ENCODE data around the gene RYR3.

RYR3 gene

DNA sequence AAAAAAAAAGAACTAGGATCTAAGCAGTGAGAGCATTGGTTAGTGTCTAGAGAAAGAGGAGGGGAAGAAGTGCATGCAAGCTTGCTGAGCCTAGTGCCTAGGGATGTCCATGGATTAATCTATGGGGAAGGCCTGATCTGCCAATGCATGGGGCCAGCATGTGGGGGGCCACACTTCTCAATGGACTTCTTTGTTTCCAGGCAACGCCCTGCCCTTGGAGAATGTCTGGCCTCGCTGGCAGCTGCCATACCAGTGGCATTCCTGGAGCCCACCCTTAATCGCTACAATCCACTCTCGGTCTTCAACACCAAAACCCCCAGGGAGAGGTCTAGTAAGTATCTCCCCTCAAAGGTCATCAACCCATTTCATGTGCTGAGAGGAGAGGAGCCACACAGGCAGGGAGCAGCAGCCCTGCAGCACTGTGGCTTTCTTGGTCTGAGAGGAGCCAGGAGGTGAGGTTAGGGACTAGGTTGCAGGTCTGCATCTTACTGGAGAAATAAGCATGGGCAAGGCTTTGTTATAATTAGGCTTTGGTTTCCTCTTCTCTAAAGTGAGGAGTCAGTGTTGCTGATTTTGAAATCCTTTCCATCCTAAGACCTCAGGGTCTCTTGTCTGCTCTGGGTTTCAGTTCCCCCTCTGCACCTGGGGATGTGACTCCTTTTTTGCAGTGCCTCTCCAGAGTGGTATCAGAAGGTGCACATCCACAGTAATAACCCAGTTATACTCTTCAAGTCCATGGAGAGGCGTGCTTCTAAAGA, 469.4 kb downstream of the RYR3 start:
- POLR2A ChIA-PET = no interaction called here
- TF ChIP-seq, protein P1, sequence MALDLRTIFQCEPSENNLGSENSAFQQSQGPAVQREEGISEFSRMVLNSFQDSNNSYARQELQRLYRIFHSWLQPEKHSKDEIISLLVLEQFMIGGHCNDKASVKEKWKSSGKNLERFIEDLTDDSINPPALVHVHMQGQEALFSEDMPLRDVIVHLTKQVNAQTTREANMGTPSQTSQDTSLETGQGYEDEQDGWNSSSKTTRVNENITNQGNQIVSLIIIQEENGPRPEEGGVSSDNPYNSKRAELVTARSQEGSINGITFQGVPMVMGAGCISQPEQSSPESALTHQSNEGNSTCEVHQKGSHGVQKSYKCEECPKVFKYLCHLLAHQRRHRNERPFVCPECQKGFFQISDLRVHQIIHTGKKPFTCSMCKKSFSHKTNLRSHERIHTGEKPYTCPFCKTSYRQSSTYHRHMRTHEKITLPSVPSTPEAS (tag by site-specific recombination; IDR thresholded peaks at IDR 0.05) = no peak
- TF ChIP-seq, protein P2, sequence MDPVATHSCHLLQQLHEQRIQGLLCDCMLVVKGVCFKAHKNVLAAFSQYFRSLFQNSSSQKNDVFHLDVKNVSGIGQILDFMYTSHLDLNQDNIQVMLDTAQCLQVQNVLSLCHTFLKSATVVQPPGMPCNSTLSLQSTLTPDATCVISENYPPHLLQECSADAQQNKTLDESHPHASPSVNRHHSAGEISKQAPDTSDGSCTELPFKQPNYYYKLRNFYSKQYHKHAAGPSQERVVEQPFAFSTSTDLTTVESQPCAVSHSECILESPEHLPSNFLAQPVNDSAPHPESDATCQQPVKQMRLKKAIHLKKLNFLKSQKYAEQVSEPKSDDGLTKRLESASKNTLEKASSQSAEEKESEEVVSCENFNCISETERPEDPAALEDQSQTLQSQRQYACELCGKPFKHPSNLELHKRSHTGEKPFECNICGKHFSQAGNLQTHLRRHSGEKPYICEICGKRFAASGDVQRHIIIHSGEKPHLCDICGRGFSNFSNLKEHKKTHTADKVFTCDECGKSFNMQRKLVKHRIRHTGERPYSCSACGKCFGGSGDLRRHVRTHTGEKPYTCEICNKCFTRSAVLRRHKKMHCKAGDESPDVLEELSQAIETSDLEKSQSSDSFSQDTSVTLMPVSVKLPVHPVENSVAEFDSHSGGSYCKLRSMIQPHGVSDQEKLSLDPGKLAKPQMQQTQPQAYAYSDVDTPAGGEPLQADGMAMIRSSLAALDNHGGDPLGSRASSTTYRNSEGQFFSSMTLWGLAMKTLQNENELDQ (tag by site-specific recombination; IDR thresholded peaks at IDR 0.05; ENCODE audit: low read depth) = no peak
- TF ChIP-seq MYNN (tag by site-specific recombination; IDR thresholded peaks at IDR 0.05; ENCODE audit: borderline replicate concordance) (no peak), ZNF48 (tag by site-specific recombination; IDR thresholded peaks at IDR 0.05) (no peak), ZNF791 (tag by site-specific recombination; IDR thresholded peaks at IDR 0.05) (no peak), ZNF292 (tag by site-specific recombination; IDR thresholded peaks at IDR 0.05; ENCODE audit: borderline replicate concordance, low read depth) (no peak), ZSCAN30 (tag by site-specific recombination; IDR thresholded peaks at IDR 0.05) (no peak), ZBTB1 (tag by site-specific recombination; IDR thresholded peaks at IDR 0.05) (no peak), OSR2 (tag by site-specific recombination; IDR thresholded peaks at IDR 0.05) (no peak), ZNF157 (tag by site-specific recombination; IDR thresholded peaks at IDR 0.05) (no peak)
- TF ChIP-seq, protein P3, sequence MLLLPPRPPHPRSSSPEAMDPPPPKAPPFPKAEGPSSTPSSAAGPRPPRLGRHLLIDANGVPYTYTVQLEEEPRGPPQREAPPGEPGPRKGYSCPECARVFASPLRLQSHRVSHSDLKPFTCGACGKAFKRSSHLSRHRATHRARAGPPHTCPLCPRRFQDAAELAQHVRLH (tag by site-specific recombination; IDR thresholded peaks at IDR 0.05) = no peak
- TF ChIP-seq, protein P4, sequence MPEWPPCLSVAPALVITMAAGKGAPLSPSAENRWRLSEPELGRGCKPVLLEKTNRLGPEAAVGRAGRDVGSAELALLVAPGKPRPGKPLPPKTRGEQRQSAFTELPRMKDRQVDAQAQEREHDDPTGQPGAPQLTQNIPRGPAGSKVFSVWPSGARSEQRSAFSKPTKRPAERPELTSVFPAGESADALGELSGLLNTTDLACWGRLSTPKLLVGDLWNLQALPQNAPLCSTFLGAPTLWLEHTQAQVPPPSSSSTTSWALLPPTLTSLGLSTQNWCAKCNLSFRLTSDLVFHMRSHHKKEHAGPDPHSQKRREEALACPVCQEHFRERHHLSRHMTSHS (tag by site-specific recombination; IDR thresholded peaks at IDR 0.05) = no peak
- TF ChIP-seq, protein P5, sequence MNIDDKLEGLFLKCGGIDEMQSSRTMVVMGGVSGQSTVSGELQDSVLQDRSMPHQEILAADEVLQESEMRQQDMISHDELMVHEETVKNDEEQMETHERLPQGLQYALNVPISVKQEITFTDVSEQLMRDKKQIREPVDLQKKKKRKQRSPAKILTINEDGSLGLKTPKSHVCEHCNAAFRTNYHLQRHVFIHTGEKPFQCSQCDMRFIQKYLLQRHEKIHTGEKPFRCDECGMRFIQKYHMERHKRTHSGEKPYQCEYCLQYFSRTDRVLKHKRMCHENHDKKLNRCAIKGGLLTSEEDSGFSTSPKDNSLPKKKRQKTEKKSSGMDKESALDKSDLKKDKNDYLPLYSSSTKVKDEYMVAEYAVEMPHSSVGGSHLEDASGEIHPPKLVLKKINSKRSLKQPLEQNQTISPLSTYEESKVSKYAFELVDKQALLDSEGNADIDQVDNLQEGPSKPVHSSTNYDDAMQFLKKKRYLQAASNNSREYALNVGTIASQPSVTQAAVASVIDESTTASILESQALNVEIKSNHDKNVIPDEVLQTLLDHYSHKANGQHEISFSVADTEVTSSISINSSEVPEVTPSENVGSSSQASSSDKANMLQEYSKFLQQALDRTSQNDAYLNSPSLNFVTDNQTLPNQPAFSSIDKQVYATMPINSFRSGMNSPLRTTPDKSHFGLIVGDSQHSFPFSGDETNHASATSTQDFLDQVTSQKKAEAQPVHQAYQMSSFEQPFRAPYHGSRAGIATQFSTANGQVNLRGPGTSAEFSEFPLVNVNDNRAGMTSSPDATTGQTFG (tag by site-specific recombination; IDR thresholded peaks at IDR 0.05; ENCODE audit: borderline replicate concordance) = no peak
- TF ChIP-seq, protein P6, sequence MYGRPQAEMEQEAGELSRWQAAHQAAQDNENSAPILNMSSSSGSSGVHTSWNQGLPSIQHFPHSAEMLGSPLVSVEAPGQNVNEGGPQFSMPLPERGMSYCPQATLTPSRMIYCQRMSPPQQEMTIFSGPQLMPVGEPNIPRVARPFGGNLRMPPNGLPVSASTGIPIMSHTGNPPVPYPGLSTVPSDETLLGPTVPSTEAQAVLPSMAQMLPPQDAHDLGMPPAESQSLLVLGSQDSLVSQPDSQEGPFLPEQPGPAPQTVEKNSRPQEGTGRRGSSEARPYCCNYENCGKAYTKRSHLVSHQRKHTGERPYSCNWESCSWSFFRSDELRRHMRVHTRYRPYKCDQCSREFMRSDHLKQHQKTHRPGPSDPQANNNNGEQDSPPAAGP (tag by site-specific recombination; IDR thresholded peaks at IDR 0.05) = no peak
- TF ChIP-seq, protein P7, sequence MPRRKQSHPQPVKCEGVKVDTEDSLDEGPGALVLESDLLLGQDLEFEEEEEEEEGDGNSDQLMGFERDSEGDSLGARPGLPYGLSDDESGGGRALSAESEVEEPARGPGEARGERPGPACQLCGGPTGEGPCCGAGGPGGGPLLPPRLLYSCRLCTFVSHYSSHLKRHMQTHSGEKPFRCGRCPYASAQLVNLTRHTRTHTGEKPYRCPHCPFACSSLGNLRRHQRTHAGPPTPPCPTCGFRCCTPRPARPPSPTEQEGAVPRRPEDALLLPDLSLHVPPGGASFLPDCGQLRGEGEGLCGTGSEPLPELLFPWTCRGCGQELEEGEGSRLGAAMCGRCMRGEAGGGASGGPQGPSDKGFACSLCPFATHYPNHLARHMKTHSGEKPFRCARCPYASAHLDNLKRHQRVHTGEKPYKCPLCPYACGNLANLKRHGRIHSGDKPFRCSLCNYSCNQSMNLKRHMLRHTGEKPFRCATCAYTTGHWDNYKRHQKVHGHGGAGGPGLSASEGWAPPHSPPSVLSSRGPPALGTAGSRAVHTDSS (tag by site-specific recombination; IDR thresholded peaks at IDR 0.05) = no peak
- CTCF ChIA-PET = no interaction called here

More for the DNA sequence above, 469.4 kb downstream of the RYR3 start:
- H3K27ac ChIP-seq (ENCODE audit: extremely low read depth, low read depth, low read length) = no peak overlapping the region
- no peak overlapping the region for H3K4me3 ChIP-seq (ENCODE audit: low read depth, low read length)
- H3K9me3 ChIP-seq (ENCODE audit: control insufficient read depth, insufficient read depth, low read depth, low read length) = no peaks in the 10 kb centered on the region
- H3K36me3 ChIP-seq (ENCODE audit: control insufficient read depth in 2 of 2, insufficient read depth in 1 of 2, low read length in 2 of 2) = no peaks in the 10 kb centered on the region
- H3K4me1 ChIP-seq (ENCODE audit: control insufficient read depth, insufficient read depth, low read length) = no peaks in the 10 kb centered on the region

Data from HEK293 (cell line).